Measurements from ENCODE around the gene ICA1. TPM values are rescaled to one million over a fixed set of nuclear protein-coding genes. Genes with fewer than 3 reads are reported as not detected.

ICA1 gene
- total RNA-seq, 1 donor, result 2.2 TPM

DNA sequence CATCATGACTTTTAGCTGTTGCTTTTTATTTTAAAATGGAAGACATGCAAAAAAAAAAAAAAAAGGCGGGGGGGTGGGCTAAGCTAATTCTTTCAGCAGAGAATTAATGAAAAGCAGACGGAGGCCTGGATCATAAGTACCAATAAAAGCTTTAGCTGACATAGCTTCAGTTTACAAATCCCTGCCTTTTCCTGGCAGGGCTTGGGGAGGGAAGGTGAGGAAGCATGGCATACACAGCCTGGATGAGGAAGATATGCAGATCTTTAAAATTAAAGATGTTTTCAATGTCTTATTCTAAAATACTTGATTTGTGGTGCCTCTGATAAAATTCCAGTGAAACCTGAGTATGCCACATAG is 57.0 kb downstream of the ICA1 start:
- H3K27me3 ChIP-seq (ENCODE audit: insufficient read depth, low read length), result no peaks in the 10 kb centered on the region
- H3K4me2 ChIP-seq (ENCODE audit: insufficient read depth, low read length), result no peak overlapping the region
- no peak overlapping the region for H3K27ac ChIP-seq (ENCODE audit: low read depth, low read length)
- no peak overlapping the region for H3K4me3 ChIP-seq (ENCODE audit: insufficient read depth, low read length)
- no peak overlapping the region for H2AFZ ChIP-seq (ENCODE audit: low read length)
- H4K20me1 ChIP-seq (ENCODE audit: insufficient read depth, low read length), result no peaks in the 10 kb centered on the region
- TF ChIP-seq, protein P1, sequence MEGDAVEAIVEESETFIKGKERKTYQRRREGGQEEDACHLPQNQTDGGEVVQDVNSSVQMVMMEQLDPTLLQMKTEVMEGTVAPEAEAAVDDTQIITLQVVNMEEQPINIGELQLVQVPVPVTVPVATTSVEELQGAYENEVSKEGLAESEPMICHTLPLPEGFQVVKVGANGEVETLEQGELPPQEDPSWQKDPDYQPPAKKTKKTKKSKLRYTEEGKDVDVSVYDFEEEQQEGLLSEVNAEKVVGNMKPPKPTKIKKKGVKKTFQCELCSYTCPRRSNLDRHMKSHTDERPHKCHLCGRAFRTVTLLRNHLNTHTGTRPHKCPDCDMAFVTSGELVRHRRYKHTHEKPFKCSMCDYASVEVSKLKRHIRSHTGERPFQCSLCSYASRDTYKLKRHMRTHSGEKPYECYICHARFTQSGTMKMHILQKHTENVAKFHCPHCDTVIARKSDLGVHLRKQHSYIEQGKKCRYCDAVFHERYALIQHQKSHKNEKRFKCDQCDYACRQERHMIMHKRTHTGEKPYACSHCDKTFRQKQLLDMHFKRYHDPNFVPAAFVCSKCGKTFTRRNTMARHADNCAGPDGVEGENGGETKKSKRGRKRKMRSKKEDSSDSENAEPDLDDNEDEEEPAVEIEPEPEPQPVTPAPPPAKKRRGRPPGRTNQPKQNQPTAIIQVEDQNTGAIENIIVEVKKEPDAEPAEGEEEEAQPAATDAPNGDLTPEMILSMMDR (IDR thresholded peaks at IDR 0.05; ENCODE audit: extremely low read depth, low read depth, low read length), result no peak
- no peaks in the 10 kb centered on the region for H3K9me3 ChIP-seq (ENCODE audit: low read depth, low read length)
- no peaks in the 10 kb centered on the region for H3K79me2 ChIP-seq (ENCODE audit: insufficient read depth, low read length)
- no peaks in the 10 kb centered on the region for H3K36me3 ChIP-seq (ENCODE audit: insufficient read depth, low read length)
- H3K4me1 ChIP-seq (ENCODE audit: insufficient read depth, low read length), result peaks cover 19% of the 10 kb centered on the region
- no peak for DNase-seq (ENCODE audit: insufficient read length, low spot score, missing footprints)

DNA sequence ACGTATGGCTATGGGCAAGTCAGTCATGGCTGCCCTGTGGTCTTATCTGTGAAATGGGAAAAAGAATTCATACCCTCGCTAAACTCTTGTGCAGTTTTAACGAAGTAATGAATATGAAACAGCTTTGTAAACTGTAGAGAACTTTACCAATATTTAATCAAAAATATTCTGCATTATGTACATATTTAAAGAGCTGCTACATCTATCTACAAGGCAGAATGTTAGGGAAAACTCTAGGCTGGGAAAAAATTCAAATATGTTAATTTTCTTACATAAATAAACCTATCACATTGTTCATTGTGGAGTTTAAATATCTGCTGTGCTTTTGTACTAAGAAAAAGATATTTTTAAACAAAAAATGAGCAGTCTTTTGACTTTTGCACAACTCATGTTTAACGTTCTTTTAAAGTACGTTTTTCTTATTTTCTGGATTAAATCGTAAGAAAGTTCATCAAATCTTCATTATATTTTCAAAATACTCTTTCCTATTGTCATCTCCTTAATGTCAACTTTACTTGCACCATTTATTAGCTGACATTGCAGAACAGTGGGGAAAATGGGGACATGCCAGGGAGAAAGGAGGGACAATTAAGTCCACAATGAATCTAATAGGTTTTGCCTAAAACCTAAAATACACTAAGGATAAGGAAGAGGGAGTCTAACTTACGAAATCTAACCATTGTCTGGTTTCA is 57.5 kb downstream of the ICA1 start:
- no peak for DNase-seq (ENCODE audit: insufficient read length, low spot score, missing footprints)
- H4K20me1 ChIP-seq (ENCODE audit: insufficient read depth, low read length), result no peaks in the 10 kb centered on the region

GRCh38 chr7:8201846-8202441 is 60.0 kb downstream of the ICA1 start:
- DNase-seq (ENCODE audit: insufficient read length, low spot score, missing footprints), result no peak
- no peaks in the 10 kb centered on the region for H3K27me3 ChIP-seq (ENCODE audit: insufficient read depth, low read length)
- TF ChIP-seq, protein P1 (IDR thresholded peaks at IDR 0.05; ENCODE audit: extremely low read depth, low read depth, low read length), result no peak
- no peaks in the 10 kb centered on the region for H3K79me2 ChIP-seq (ENCODE audit: insufficient read depth, low read length)
- H3K36me3 ChIP-seq (ENCODE audit: insufficient read depth, low read length), result no peaks in the 10 kb centered on the region
- peaks cover 19% of the 10 kb centered on the region for H3K4me1 ChIP-seq (ENCODE audit: insufficient read depth, low read length)
- no peaks in the 10 kb centered on the region for H4K20me1 ChIP-seq (ENCODE audit: insufficient read depth, low read length)
- no peak overlapping the region for H3K4me2 ChIP-seq (ENCODE audit: insufficient read depth, low read length)
- H3K4me3 ChIP-seq (ENCODE audit: insufficient read depth, low read length), result no peak overlapping the region
- no peak overlapping the region for H3K27ac ChIP-seq (ENCODE audit: low read depth, low read length)
- no peak overlapping the region for H2AFZ ChIP-seq (ENCODE audit: low read length)
- H3K9me3 ChIP-seq (ENCODE audit: low read depth, low read length), result no peaks in the 10 kb centered on the region

More for the DNA sequence above, 57.5 kb downstream of the ICA1 start:
- Histone ChIP-seq H3K27me3 (ENCODE audit: insufficient read depth, low read length) (no peaks in the 10 kb centered on the region), H3K4me1 (ENCODE audit: insufficient read depth, low read length) (peaks cover 19% of the 10 kb centered on the region), H3K79me2 (ENCODE audit: insufficient read depth, low read length) (no peaks in the 10 kb centered on the region), H3K4me3 (ENCODE audit: insufficient read depth, low read length) (no peak overlapping the region), H2AFZ (ENCODE audit: low read length) (no peak overlapping the region), H3K4me2 (ENCODE audit: insufficient read depth, low read length) (no peak overlapping the region), H3K27ac (ENCODE audit: low read depth, low read length) (no peak overlapping the region), H3K9me3 (ENCODE audit: low read depth, low read length) (no peaks in the 10 kb centered on the region), H3K36me3 (ENCODE audit: insufficient read depth, low read length) (no peaks in the 10 kb centered on the region)
- TF ChIP-seq, protein P1 (IDR thresholded peaks at IDR 0.05; ENCODE audit: extremely low read depth, low read depth, low read length), result no peak

DNA sequence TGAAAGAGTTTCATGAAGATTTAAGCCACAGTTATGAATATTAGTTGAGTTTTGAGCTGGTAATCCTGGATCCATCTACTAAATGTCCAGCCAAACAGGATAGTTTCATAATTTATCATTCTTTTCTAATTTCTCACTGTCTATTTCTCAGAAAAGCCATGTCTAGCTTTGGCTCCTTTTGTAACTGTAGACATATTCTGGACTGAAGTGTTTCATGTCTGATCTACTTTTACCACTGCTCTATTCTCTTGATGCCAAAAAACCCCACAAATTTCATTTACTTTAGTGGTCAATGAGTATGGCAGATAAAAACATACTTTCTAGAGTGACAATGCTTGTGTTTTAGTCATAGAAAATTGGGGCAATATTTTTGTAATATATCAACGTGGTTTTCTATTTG is 61.2 kb downstream of the ICA1 start:
- TF ChIP-seq, protein P1 (IDR thresholded peaks at IDR 0.05; ENCODE audit: extremely low read depth, low read depth, low read length), result no peak
- Histone ChIP-seq H3K79me2 (ENCODE audit: insufficient read depth, low read length) (no peaks in the 10 kb centered on the region), H3K27ac (ENCODE audit: low read depth, low read length) (peak overlapping the region; percentile 28), H3K4me3 (ENCODE audit: insufficient read depth, low read length) (no peak overlapping the region), H3K4me1 (ENCODE audit: insufficient read depth, low read length) (peaks cover 19% of the 10 kb centered on the region), H3K27me3 (ENCODE audit: insufficient read depth, low read length) (no peaks in the 10 kb centered on the region), H4K20me1 (ENCODE audit: insufficient read depth, low read length) (no peaks in the 10 kb centered on the region), H3K36me3 (ENCODE audit: insufficient read depth, low read length) (no peaks in the 10 kb centered on the region), H2AFZ (ENCODE audit: low read length) (peak overlapping the region; percentile 35), H3K9me3 (ENCODE audit: low read depth, low read length) (no peaks in the 10 kb centered on the region), H3K4me2 (ENCODE audit: insufficient read depth, low read length) (peak overlapping the region; percentile 30)
- DNase-seq (ENCODE audit: insufficient read length, low spot score, missing footprints), result no peak
